Motor neuron (in vitro differentiated cells): ENCODE measurements around the gene CXXC1. TPM values are rescaled to one million over a fixed set of nuclear protein-coding genes. Genes with fewer than 3 reads are reported as not detected.

Source experiments
- ATAC-seq, 8 experiments: fragments of 200-7000 bp; cut with Tn5 transposase; replicated peaks in 6 of 8; 2 replicates each; pipeline ENCODE4 v1.8.0; 2021; ENCODE audit warnings: mild to moderate bottlenecking in 8 of 8, moderate library complexity in 8 of 8
- H3K27ac ChIP-seq, 2 donors: fragments of 250-450 bp; sonication (Bioruptor Pico); 2 replicates each; pipeline ENCODE4 v1.9.0; 2021; ENCODE audit warnings: antibody characterized with exemption in 2 of 2, mild to moderate bottlenecking in 2 of 2, moderate library complexity in 1 of 2
- H3K4me1 ChIP-seq, 2 donors: fragments of 250-450 bp; sonication (Bioruptor Pico); replicated peaks in 1 of 2; 2 replicates each; pipeline ENCODE4 v1.6.1; 2021; ENCODE audit warnings: antibody characterized with exemption in 2 of 2, mild to moderate bottlenecking in 2 of 2, moderate library complexity in 1 of 2
- H3K4me3 ChIP-seq, 5 donors: fragments of 250-450 bp; sonication (Bioruptor Pico); 2 replicates each; pipeline ENCODE4 v1.9.0; 2021; ENCODE audit warnings: antibody characterized with exemption in 5 of 5, mild to moderate bottlenecking in 5 of 5, moderate library complexity in 4 of 5
- whole genome bisulfite sequencing, 10 experiments: fragments of 450-650 bp; shearing (Covaris generic); methylation state at CpG; one replicate each; pipeline ENCODE4 v1.0.0; 2022; 5-methylcytosine and 5-hydroxymethylcytosine counted together
- in situ Hi-C, 9 experiments: fragments of 400-800 bp; cut with MboI; loops; one replicate each; pipeline ENCODE4 v1.15.0; 2021; ENCODE audit warnings: low sequenced_read_pairs in 9 of 9, low pct_unique_long_range_greater_than_20kb in 2 of 9; ENCODE audit not compliant: unreplicated experiment in 9 of 9
- total RNA-seq, 8 experiments: library from RNA; unstranded; fragments of 300-600 nt; gene quantifications; 2 replicates each; pipeline versions ENCODE4 v1.2.3 to v1.2.4, GENCODE V29; 2022

CXXC1 gene
- total RNA-seq, 8 experiments from 2014 or later: 27.0 to 69.3 (median 50.5) TPM

DNA sequence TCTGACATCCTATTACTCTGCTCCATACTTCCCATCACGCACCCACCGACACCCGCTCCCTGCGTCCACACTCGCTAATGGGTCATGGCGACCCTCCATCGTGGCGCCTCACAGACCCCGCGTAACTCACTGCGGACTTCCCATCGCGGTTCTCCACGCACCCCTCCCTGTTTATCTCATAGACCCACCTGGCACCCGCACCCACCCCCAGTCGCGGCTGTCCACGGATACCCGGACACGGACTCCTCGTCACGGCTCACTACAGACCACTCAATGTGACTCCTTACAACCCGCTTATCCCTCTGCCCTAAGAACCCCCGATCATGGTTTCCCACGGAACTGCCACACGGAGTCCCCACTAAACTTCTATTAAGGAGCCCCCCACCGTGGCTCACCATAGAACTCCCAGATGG, 458 bp downstream of the CXXC1 start:
- Histone ChIP-seq H3K4me3 (peak overlapping the region; percentile 59 to 90 (median 66)), H3K27ac (peak overlapping the region; percentile 26 to 52), H3K4me1 (peaks cover 7 to 8% of the 10 kb centered on the region in 2 donors)
- ATAC-seq: peak; percentile 0 to 7 (median 2)
- in situ Hi-C loops: loop anchor here in 1 of 9 experiments (25.0 kb wide), 1 partner anchor 150 kb away; no protein-coding TSS in a partner anchor
- WGBS, 10 experiments: 0 to 2% (median 0%) methylated on average over 2 to 8 of the region's 27 CpGs; no CpG with 5 or more reads in 5 of the 10 experiments

DNA sequence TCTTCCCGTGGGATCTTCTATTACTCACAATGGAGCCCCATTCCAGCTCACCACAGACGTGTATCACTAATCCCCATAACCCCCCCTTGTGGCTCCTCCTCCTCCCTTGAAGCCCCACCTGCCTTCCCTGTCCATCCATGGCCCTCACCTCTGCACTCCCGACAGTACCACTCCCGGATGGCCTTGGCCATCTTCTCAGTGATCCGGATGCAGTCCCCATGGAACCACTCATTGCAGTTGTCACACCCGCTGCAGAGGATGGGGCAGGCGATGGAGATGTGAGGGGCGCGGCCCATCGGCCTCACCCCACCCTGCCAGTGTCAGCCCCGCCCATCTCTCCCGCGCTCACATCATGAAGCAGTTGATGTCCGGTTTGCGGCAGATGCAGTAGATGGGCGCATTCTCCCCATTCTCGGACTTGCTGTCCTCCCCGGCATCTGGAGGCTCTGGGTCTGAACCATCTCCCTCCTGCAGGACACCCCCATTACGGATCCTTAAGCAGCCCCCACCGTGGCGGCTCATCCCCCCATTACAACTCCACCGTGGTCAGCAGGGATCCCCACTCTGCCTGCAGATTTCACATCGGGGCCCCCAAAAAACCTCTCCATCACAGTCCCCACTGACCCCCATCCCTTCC, 983 bp downstream of the CXXC1 start:
- H3K4me3 ChIP-seq: peak overlapping the region; percentile 59 to 90 (median 66)
- 0% methylated on average over 1 to 3 of the region's 23 CpGs; no CpG with 5 or more reads in 8 of the 10 experiments for WGBS, 10 experiments
- peaks cover 9 to 10% of the 10 kb centered on the region in 2 donors for H3K4me1 ChIP-seq
- ATAC-seq: peak in 7 of 8 experiments; percentile 1 to 51 (median 17)
- H3K27ac ChIP-seq: peak overlapping the region; percentile 26 to 52
- in situ Hi-C loops: loop anchor here in 1 of 9 experiments (25.0 kb wide), 1 partner anchor 151 kb away; no protein-coding TSS in a partner anchor

DNA sequence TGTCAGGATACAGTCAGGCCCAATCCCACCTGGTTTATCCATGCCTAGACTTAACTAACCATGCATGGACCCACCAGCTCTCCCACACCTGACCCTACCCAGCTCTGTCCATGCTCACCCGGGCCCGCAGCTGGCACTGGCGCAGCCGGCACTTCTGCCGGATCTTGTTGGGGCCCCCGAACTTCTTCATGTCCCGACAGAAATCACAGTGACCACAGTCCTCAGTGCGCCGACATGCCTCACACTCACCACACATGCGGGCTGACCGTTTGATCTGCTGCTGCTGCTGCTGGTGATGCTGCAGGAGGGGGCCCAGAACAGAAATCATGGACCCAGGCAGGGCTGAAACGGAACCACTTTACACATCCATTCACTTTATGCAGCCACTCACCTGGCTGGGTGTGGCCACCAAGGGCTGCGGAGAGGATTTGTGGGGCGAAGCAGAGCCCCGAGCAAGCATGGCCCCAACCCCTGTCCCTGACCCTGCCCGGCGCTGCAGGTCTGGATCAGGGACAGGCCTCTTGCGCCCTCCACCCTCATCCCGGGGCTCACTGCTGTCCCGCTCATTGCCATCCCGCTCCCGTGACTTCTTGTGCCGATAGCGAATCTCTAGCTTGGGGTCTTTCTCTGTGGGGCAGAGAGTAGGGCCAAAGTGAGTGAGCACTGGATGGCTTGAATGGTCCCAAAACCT, 1.7 kb downstream of the CXXC1 start:
- Histone ChIP-seq H3K4me1 (peaks cover 9 to 10% of the 10 kb centered on the region in 2 donors), H3K27ac (peak overlapping the region; percentile 26 to 52), H3K4me3 (peak overlapping the region; percentile 59 to 90 (median 66))
- ATAC-seq: no peak
- WGBS, 10 experiments: 90 to 100% (median 97%) methylated on average over 2 to 14 of the region's 24 CpGs; no CpG with 5 or more reads in 5 of the 10 experiments
- in situ Hi-C loops: loop anchor here in 1 of 9 experiments (25.0 kb wide), 1 partner anchor 152 kb away; no protein-coding TSS in a partner anchor

DNA sequence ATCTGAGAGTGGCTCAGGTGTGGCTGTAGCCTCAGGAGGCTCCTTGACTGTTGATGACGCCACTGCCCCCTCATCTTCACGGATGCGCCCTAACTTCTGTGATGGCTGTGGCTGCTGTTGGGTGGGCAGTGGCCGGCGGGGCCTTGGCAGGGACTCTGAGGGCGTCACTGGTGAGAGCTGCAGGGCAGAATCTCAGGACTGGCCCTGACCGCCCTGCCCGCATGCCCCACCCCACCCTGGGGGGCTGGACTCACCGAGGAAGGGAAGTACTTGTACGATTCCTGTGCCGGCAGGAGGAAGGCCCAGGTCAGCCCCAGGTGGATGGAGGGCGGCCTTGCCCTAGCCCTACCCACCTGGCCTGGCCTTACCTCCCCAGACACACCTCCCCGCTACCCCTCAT, 2.4 kb downstream of the CXXC1 start:
- WGBS, 10 experiments: 85 to 100% (median 93%) methylated on average over 2 to 8 of the region's 13 CpGs; no CpG with 5 or more reads in 5 of the 10 experiments
- no peak for ATAC-seq
- H3K4me1 ChIP-seq: peaks cover 14 to 16% of the 10 kb centered on the region in 2 donors
- H3K27ac ChIP-seq: no peak overlapping the region
- H3K4me3 ChIP-seq: no peak overlapping the region
- in situ Hi-C loops: loop anchor here in 1 of 9 experiments (25.0 kb wide), 1 partner anchor 152 kb away; no protein-coding TSS in a partner anchor

DNA sequence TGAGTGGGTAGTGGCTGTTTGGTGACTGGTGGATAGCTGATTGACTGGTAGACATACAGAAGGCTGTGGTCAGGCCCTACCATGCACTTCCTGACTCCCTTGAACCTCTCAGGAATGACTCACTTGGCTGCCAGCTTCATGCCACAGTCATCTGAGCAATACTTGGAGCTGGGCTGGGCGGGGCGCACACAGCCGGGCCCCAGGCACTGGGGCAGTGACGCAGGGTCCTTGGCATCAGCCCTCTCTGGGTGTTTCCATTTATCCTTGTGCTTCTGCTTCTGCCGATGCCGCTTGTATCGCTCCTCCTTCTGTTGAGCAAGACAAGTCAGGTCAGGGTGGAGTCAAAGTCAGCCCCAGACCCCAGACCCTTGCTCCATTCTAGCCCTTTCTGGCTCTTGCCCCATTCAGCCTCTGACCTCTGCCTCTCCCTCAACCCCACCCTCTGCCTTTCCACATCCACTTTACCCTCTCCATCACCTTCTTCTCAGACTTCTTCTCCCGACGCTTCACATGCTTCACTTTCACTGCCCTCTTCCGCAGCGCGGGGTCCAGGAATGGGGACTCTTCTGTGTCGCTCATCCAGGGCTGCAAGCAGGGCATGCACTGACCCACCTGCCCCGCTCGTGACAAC, 3.1 kb downstream of the CXXC1 start:
- in situ Hi-C loops: loop anchor here in 1 of 9 experiments (25.0 kb wide), 1 partner anchor 153 kb away; no protein-coding TSS in a partner anchor
- no peak for ATAC-seq
- 80 to 100% (median 93%) methylated on average over 3 to 7 of the region's 15 CpGs; no CpG with 5 or more reads in 5 of the 10 experiments for WGBS, 10 experiments
- H3K27ac ChIP-seq: no peak overlapping the region
- H3K4me1 ChIP-seq: peaks cover 19 to 20% of the 10 kb centered on the region in 2 donors
- H3K4me3 ChIP-seq: no peak overlapping the region

DNA sequence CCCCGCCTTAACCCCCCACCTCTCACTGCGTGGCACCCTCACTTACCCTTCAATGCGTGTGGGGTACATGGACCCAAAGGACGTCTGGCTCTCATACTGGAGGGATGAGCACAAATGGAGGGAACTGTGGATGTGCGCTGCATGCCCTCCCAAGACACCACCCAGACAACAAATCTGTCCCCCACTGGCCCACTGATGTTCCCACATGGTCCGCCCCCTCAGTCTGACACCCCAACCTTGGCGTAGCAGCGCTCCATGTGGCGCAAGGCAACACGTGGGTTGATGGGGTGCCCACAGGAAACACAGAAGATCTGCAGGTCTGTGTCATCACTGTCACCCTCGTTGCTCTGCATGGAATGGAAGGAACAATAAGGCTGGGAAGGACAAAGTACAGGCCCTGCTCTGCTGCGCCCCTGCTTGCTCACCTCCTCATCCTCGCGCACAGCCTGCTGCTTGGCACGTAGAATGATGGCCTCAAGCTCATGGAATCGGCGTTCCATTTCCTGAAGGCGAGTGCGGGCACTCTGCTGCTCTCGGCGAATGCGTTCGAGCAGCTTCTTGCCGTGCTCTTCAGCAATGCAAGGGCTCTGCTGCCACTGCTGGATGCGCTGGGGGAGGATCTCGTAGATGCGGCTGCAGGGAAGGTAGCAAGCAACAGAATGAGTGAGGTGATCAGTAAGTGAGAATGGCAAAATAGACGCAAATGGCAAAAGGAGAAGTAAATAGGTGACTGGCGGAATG, 3.9 kb downstream of the CXXC1 start:
- 89 to 100% (median 98%) methylated on average over 1 to 20 of the region's 29 CpGs; no CpG with 5 or more reads in 1 of the 10 experiments for WGBS, 10 experiments
- Histone ChIP-seq H3K4me1 (peaks cover 22% of the 10 kb centered on the region in 2 donors), H3K27ac (no peak overlapping the region), H3K4me3 (no peak overlapping the region)
- no peak for ATAC-seq
- in situ Hi-C loops: loop anchor here in 1 of 9 experiments (25.0 kb wide), 1 partner anchor 154 kb away; no protein-coding TSS in a partner anchor

DNA sequence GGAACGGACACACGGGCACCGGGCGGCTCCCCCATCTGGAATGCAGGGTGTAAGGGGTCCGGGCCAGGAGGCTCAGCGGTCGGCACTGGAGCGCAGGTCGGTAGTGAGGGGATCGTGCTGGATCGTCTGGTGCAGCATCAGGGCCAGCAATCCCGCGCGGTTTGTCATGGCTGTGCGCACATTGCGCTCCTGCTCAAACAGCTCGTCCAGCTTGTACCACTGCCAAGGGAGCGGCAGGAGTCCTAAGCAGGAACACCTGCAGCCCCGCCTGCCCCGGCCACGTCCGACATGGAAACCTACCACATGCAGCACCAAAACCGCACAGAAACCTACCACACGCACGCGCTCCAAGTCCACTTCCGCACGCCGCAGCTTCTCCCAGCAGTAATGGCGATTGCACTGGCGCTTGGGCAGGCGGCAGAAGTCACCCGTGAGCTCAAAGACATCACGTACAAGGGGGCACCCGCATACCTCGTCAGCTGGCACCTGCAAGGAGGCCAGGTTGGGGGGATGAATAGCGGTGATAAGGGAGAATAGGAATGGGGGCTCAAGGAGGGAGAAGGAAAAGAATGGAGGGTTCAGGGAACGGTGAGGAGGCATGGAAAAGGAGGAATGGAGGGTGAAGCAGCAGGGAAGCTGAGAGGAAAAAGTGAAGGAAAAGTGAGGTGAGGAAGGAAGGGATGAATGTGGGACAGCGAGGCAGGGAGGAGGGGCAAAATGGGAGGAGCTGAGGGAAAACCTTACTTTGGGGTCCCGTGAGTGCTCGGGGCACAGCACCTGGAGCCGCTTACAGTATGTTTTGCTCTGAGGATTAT, 4.8 kb downstream of the CXXC1 start:
- 0 to 100% (median 93%) methylated on average over 1 to 16 of the region's 42 CpGs for WGBS, 10 experiments
- Histone ChIP-seq H3K4me3 (no peak overlapping the region), H3K4me1 (peaks cover 22% of the 10 kb centered on the region in 2 donors), H3K27ac (no peak overlapping the region)
- ATAC-seq: no peak
- in situ Hi-C loops: loop anchor here in 1 of 9 experiments (25.0 kb wide), 1 partner anchor 155 kb away; no protein-coding TSS in a partner anchor

DNA sequence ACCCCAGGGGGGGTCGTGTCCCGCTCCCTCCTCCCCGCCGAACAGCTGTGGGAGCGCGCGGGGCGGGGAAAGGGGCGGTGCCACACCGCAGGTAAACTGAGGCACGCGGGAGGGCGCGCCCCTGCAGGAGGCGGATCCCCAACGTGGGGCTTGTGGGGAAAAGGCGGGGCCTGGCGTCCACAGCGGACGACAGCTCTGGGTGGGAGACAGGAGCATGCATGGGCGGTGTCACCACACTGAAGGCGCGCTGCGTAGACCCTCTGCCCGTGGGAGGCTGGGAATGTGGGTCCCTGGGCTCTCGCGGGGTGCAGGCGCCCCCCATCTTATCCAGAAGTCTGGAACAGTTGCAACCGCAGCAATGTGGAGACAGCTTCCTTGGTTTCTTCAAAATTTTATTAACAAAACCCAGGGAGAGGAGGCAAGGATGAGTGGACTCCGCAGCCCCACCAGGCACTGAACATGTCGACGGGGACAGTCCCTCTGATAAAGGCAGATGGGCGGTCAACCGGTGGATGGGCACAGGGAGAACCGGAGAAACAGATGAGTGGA, 5.4 kb downstream of the CXXC1 start:
- Histone ChIP-seq H3K27ac (peak overlapping the region; percentile 78 to 88), H3K4me1 (peaks cover 22% of the 10 kb centered on the region in 2 donors), H3K4me3 (peak overlapping the region; percentile 67 to 91 (median 82))
- peak in 2 of 8 experiments; percentile 0 to 1 for ATAC-seq
- 0 to 40% (median 27%) methylated on average over 1 to 18 of the region's 35 CpGs; no CpG with 5 or more reads in 7 of the 10 experiments for WGBS, 10 experiments
- in situ Hi-C loops: loop anchor here in 1 of 9 experiments (25.0 kb wide), 1 partner anchor 155 kb away; no protein-coding TSS in a partner anchor

DNA sequence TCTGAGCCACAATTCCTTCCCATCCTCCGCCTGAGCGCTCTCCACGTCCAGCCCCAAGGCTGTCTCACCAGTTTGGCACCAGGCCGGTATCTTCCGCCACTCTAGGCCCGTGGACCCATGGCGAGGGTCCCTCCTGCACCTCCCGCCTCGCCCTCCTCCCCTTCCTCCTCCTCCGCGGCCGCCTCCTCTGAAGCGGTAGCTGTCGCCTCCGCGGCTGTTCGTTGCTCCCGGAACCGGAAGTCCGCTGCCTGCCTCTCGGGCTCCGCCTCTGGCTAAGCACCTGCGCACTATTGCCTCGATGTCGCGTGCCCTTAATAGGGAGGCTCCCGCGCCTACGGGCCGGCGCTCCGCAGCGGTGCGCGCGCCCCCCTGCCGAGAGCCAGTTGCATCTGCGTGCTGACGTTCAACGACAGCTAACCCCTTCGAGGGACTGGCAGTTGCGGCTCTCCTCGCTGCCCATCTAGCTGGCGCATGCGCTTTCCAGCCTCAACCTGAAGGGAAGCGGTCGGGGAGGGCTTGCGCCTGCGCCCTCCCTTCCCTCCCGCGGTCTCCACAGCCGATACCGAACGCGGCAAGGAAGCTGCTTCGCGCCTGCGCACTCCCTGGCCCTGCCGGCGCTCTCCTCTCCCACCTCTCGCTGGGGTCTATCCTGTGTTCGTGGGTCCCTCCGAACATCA, 6.1 kb downstream of the CXXC1 start, which contains the start of gene MBD1:
Gene MBD1 (minus strand): TSS at position 229 of the 677 bp plus-strand sequence. CDS start 1,531 bp downstream, outside the sequence.
- peaks cover 22% of the 10 kb centered on the region in 2 donors for H3K4me1 ChIP-seq
- in situ Hi-C loops: loop anchor here in 1 of 9 experiments (25.0 kb wide), 1 partner anchor 156 kb away; no protein-coding TSS in a partner anchor
- peak within 1 kb of the TSS; percentile 78 to 88 for H3K27ac ChIP-seq
- H3K4me3 ChIP-seq: peak within 1 kb of the TSS; percentile 67 to 91 (median 82)
- peak; percentile 88 to 96 (median 92) for ATAC-seq
- WGBS, 10 experiments: 0% methylated on average over 1 to 24 of the region's 63 CpGs; no CpG with 5 or more reads in 5 of the 10 experiments

DNA sequence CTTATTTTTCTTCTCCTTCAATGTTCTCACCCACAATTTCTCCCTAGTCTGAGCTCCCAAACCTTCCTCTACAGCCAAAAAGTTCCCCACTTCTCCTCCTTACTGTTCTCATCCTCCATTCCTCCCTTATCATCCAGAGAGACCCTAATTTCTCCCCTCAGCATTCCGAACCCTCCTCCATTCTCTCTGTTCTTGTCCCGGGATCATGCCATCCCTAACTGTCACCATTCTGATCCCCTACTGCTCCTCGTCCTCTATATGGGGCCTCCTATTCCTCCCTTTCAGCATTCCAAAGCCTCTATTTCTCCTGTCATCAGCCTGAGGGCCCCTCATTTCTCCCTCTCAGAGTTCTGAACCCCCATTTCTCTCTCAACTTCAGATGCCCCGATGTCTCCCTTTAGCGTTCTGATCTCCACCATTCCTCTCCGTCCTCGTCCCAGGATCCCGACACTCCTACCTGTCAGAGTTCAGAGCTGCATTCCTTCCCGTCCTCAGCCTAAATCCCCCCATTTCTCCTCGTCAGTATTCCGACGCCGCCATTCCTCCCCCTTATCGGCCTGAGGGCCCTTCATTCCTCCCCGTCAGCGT, 6.7 kb downstream of the CXXC1 start:
- in situ Hi-C loops: loop anchor here in 1 of 9 experiments (25.0 kb wide), 1 partner anchor 156 kb away; no protein-coding TSS in a partner anchor
- H3K4me1 ChIP-seq: peaks cover 15 to 17% of the 10 kb centered on the region in 2 donors
- 0 to 4% (median 1%) methylated on average over 4 to 13 of the region's 16 CpGs; no CpG with 5 or more reads in 1 of the 10 experiments for whole genome bisulfite sequencing, 10 experiments
- peak overlapping the region; percentile 67 to 91 (median 82) for H3K4me3 ChIP-seq
- ATAC-seq: no peak
- H3K27ac ChIP-seq: peak overlapping the region; percentile 78 to 88
